HG02678 (cell line): Measurements from ENCODE around the gene ARHGAP18.

Experiments
- ATAC-seq: cut with Tn5 transposase; IDR thresholded peaks from one replicate; pipeline ENCODE4 v1.9.1; 2021; ENCODE audit warnings: mild to moderate bottlenecking, moderate library complexity; ENCODE audit not compliant: unreplicated experiment

ARHGAP18 gene

DNA sequence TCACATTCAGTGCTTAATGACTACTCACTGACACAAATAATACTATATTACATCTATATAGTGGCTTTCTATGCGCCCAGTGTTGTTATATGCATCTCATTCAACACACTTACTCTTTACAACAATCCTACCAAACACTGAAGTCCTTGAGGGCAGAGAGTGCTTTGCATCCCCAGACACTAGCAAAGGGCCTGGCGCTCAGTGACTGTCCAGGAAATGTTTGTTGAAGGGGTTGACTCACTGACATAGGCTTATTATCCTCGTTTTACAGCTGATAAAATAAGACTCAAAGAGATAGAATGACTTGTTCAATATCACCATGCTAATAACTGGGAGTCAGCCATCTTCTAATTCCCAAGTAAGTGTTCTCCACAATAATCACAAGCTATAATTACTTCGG lies 163.3 kb downstream of the ARHGAP18 start:
- ATAC-seq, result no peak

DNA sequence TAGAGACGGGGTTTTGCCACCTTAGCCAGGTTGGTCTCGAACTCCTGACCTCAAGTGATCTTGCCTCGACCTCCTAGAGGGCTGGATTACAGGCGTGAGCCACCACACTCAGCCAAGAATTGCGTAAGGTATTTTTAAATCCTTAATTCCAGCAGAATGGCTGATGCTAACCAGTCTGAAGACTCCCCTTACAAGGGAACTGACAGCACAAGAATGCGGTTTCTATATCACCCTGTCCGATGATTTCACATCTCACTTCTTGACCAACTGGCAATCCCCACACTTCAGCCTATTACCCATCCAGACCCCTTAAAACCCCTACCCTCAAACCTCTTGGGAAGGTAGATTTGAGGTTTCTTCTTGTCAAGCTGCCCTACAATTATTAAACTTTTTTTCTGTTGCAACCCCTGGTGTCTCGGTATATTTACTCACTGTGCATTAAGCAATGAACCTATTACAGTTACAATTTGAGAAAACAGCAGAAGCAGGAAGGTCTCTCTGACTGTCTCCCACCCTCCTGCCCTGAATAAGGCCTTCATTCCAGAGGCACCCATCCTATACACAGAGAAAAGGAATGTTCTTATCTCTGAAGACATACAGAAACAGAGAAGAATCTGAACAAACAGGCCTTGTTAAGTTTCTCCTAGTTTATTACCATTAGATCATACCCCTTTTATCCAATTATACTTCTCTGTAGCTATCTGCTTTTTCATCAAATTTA lies 164.9 kb downstream of the ARHGAP18 start:
- no peak for ATAC-seq

DNA sequence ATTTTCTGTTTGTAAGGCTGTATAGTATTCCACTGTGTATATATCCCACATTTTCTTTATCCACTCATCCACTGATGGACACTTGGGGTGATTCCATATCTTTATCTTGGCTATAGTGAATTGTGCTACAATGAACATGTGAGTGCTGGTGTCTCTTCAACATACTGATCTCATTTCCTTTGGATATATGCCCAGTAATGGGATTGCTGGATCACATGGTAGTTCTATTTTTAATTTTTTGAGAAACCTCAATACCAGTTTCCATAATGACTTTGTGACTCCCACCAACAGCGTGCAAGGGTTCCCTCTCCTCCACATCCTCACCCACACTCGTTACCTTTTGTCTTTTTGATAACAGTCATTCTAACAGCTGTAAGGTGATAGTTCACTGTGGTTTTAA lies 166.0 kb downstream of the ARHGAP18 start:
- ATAC-seq, result no peak

DNA sequence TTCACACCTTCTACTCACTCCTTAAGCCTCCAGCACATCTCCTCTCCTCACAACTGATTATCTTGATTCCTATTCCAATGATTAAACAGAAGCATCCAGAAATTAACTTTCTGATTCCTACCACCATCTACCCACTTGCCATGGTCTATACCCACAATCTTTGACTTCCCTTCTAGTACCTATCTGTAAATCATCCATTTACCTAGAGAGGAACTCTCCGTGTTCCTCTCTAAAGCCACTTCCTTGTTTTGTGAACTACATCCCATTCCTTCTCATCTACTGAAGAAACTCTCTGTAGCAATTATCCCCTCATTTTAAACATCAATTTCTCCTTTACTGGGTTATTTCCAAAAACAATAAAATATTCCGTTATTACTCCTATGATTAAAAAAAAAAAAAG lies 167.3 kb downstream of the ARHGAP18 start:
- ATAC-seq, result no peak

DNA sequence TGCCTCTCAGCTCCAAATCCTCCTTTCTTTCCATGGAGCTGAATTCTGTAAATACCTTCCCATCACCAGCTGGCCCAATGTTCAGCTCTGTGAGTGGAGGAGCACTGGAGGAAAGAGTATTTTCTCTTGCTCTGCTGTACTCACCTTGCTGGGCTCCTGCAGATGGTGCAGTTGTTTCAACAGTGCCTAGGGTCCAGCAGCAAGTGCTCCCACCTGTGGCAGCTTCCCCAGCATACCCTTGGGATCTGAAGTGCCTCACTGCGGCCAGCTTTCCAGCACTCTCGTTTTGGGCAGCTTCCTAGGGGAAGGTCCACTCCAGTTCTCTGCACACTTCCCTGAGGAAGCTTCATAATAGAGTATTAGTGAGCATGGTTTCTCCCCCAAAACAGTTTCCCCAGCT lies 170.9 kb downstream of the ARHGAP18 start:
- ATAC-seq, result no peak

DNA sequence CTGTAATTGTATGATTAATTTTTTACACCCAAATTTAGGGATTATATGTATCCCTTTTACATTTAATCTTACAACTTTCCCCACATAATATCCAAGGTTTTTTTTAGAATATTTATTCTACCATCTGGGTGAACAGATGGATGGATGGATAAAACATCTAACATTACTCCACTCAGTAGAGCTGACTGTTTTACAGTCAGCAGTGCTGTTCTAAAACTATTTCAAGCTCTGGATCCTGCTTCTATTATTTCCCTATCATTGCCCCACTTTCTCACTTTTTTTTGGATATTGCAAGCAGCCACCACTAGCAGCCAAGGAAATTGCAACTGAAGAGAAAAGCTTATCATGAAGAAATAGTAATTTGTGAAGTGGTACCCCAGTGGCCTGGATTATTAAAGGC lies 173.7 kb downstream of the ARHGAP18 start:
- ATAC-seq, result no peak

DNA sequence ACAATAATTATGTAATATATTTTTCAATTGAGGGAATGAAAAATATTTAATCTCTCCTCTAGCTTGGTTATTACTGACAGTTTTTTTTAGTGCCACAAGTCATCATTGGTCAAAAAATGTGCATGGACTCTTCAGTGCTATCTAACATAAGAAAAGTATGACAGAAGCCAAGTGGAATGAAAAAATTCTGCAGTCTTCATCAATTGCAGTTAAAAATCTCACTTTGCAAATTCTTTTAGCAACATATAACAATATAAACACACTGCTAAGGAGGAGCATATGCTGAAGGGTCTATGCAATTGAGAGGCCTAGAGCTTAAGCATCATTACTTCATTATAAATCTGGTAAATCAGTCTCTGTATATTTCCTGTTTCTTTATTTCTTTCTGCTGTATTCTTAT lies 175.1 kb downstream of the ARHGAP18 start:
- ATAC-seq, result no peak
